HEK293 (cell line): Measurements from ENCODE around the gene DHCR7.

Experiments
- ZBTB10 ChIP-seq: fragments of 450-650 bp; formaldehyde crosslinking; IDR thresholded peaks from 2 replicates; pipeline ENCODE4 v1.5.1; 2016; ENCODE audit warnings: missing biosample characterization, missing genetic modification characterization
- ZBTB8A ChIP-seq: fragments of 450-650 bp; formaldehyde crosslinking; IDR thresholded peaks from 2 replicates; pipeline ENCODE4 v1.5.1; 2016; ENCODE audit warnings: missing biosample characterization, missing genetic modification characterization
- ZFP41 ChIP-seq: fragments of 450-650 bp; formaldehyde crosslinking; IDR thresholded peaks from 2 replicates; pipeline ENCODE4 v1.5.1; 2016; ENCODE audit warnings: missing biosample characterization, missing genetic modification characterization, borderline replicate concordance
- ZNF121 ChIP-seq: fragments of 450-650 bp; formaldehyde crosslinking; IDR thresholded peaks from 2 replicates; pipeline ENCODE4 v1.5.1; 2016; ENCODE audit warnings: missing biosample characterization, missing genetic modification characterization
- ZNF274 ChIP-seq, 2 experiments: fragments of 200-500 bp in 1 of 2; fragments of 450-650 bp in 1 of 2; sonication (Bioruptor generic) in 1 of 2; formaldehyde crosslinking in 1 of 2; IDR thresholded peaks; 2 replicates each; pipeline versions ENCODE4 v1.5.1 to v1.6.1; 2014 to 2016; ENCODE audit warnings: borderline replicate concordance in 1 of 2, inconsistent platforms in 1 of 2, low read length in 1 of 2, missing biosample characterization in 1 of 2, missing genetic modification characterization in 1 of 2
- ZNF398 ChIP-seq: fragments of 450-650 bp; formaldehyde crosslinking; IDR thresholded peaks from 2 replicates; pipeline ENCODE4 v1.5.1; 2017; ENCODE audit warnings: missing biosample characterization, missing genetic modification characterization
- ZNF626 ChIP-seq: fragments of 450-650 bp; sonication (Bioruptor Pico); formaldehyde crosslinking; IDR thresholded peaks from 2 replicates; pipeline ENCODE4 v1.5.1; 2018; ENCODE audit warnings: missing biosample characterization, missing genetic modification characterization, inconsistent platforms
- TF ChIP-seq, protein P1 (sequence below): fragments of 450-650 bp; formaldehyde crosslinking; IDR thresholded peaks from 2 replicates; pipeline ENCODE4 v1.5.1; 2016; ENCODE audit warnings: missing biosample characterization, missing genetic modification characterization
- TF ChIP-seq, protein P2 (sequence below): fragments of 450-650 bp; formaldehyde crosslinking; IDR thresholded peaks from 2 replicates; pipeline ENCODE4 v1.5.1; 2017; ENCODE audit warnings: missing biosample characterization, missing genetic modification characterization
- TF ChIP-seq, protein P3 (sequence below): fragments of 450-650 bp; formaldehyde crosslinking; IDR thresholded peaks from 2 replicates; pipeline ENCODE4 v1.5.1; 2016; ENCODE audit warnings: missing biosample characterization, missing genetic modification characterization
- TF ChIP-seq, protein P4 (sequence below): fragments of 450-650 bp; formaldehyde crosslinking; IDR thresholded peaks from 2 replicates; pipeline ENCODE4 v1.5.1; 2016; ENCODE audit warnings: missing biosample characterization, missing genetic modification characterization

GRCh38 chr11:71399341-71399740 lies 48.9 kb downstream of the DHCR7 start:
- TF ChIP-seq ZBTB8A (tag by site-specific recombination) (no peak), ZNF398 (tag by site-specific recombination) (no peak), ZBTB10 (tag by site-specific recombination) (no peak), ZNF626 (tag by site-specific recombination) (no peak), ZNF274 (IDR thresholded peaks at IDR 0.05; ENCODE audit: low read length) (no peak), ZNF274 (tag by site-specific recombination; IDR thresholded peaks at IDR 0.05; ENCODE audit: borderline replicate concordance) (no peak), ZFP41 (tag by site-specific recombination) (no peak), ZNF121 (tag by site-specific recombination) (no peak)
- TF ChIP-seq, protein P1, sequence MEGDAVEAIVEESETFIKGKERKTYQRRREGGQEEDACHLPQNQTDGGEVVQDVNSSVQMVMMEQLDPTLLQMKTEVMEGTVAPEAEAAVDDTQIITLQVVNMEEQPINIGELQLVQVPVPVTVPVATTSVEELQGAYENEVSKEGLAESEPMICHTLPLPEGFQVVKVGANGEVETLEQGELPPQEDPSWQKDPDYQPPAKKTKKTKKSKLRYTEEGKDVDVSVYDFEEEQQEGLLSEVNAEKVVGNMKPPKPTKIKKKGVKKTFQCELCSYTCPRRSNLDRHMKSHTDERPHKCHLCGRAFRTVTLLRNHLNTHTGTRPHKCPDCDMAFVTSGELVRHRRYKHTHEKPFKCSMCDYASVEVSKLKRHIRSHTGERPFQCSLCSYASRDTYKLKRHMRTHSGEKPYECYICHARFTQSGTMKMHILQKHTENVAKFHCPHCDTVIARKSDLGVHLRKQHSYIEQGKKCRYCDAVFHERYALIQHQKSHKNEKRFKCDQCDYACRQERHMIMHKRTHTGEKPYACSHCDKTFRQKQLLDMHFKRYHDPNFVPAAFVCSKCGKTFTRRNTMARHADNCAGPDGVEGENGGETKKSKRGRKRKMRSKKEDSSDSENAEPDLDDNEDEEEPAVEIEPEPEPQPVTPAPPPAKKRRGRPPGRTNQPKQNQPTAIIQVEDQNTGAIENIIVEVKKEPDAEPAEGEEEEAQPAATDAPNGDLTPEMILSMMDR (tag by site-specific recombination), result no peak
- TF ChIP-seq, protein P2, sequence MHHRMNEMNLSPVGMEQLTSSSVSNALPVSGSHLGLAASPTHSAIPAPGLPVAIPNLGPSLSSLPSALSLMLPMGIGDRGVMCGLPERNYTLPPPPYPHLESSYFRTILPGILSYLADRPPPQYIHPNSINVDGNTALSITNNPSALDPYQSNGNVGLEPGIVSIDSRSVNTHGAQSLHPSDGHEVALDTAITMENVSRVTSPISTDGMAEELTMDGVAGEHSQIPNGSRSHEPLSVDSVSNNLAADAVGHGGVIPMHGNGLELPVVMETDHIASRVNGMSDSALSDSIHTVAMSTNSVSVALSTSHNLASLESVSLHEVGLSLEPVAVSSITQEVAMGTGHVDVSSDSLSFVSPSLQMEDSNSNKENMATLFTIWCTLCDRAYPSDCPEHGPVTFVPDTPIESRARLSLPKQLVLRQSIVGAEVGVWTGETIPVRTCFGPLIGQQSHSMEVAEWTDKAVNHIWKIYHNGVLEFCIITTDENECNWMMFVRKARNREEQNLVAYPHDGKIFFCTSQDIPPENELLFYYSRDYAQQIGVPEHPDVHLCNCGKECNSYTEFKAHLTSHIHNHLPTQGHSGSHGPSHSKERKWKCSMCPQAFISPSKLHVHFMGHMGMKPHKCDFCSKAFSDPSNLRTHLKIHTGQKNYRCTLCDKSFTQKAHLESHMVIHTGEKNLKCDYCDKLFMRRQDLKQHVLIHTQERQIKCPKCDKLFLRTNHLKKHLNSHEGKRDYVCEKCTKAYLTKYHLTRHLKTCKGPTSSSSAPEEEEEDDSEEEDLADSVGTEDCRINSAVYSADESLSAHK (tag by site-specific recombination), result no peak
- TF ChIP-seq, protein P3, sequence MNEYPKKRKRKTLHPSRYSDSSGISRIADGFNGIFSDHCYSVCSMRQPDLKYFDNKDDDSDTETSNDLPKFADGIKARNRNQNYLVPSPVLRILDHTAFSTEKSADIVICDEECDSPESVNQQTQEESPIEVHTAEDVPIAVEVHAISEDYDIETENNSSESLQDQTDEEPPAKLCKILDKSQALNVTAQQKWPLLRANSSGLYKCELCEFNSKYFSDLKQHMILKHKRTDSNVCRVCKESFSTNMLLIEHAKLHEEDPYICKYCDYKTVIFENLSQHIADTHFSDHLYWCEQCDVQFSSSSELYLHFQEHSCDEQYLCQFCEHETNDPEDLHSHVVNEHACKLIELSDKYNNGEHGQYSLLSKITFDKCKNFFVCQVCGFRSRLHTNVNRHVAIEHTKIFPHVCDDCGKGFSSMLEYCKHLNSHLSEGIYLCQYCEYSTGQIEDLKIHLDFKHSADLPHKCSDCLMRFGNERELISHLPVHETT (tag by site-specific recombination), result no peak
- TF ChIP-seq, protein P4, sequence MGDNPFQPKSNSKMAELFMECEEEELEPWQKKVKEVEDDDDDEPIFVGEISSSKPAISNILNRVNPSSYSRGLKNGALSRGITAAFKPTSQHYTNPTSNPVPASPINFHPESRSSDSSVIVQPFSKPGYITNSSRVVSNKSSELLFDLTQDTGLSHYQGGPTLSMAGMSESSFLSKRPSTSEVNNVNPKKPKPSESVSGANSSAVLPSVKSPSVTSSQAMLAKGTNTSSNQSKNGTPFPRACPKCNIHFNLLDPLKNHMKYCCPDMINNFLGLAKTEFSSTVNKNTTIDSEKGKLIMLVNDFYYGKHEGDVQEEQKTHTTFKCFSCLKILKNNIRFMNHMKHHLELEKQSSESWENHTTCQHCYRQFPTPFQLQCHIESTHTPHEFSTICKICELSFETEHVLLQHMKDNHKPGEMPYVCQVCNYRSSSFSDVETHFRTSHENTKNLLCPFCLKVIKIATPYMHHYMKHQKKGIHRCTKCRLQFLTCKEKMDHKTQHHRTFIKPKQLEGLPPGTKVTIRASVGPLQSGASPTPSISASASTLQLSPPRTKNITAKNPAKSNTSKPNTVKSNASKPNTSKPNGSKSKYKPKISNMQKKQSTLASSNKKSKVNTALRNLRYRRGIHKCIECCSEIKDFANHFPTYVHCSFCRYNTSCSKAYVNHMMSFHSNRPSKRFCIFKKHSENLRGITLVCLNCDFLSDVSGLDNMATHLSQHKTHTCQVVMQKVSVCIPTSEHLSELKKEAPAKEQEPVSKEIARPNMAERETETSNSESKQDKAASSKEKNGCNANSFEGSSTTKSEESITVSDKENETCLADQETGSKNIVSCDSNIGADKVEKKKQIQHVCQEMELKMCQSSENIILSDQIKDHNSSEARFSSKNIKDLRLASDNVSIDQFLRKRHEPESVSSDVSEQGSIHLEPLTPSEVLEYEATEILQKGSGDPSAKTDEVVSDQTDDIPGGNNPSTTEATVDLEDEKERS (tag by site-specific recombination), result no peak
